ENCODE results near the gene WNT7B.

- TF ChIP-seq SMC3 (IDR thresholded peaks at IDR 0.05; ENCODE audit: low read depth, low read length), result no peak
- TF ChIP-seq, protein P1, sequence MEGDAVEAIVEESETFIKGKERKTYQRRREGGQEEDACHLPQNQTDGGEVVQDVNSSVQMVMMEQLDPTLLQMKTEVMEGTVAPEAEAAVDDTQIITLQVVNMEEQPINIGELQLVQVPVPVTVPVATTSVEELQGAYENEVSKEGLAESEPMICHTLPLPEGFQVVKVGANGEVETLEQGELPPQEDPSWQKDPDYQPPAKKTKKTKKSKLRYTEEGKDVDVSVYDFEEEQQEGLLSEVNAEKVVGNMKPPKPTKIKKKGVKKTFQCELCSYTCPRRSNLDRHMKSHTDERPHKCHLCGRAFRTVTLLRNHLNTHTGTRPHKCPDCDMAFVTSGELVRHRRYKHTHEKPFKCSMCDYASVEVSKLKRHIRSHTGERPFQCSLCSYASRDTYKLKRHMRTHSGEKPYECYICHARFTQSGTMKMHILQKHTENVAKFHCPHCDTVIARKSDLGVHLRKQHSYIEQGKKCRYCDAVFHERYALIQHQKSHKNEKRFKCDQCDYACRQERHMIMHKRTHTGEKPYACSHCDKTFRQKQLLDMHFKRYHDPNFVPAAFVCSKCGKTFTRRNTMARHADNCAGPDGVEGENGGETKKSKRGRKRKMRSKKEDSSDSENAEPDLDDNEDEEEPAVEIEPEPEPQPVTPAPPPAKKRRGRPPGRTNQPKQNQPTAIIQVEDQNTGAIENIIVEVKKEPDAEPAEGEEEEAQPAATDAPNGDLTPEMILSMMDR (IDR thresholded peaks at IDR 0.05), result no peak
Measured at GRCh38 chr22:45878051-45878781, 98.7 kb downstream of the WNT7B start.
